GM18499 (cell line): Measurements from ENCODE around the gene PADI1.

ENCODE experiments used
- ATAC-seq: cut with Tn5 transposase; IDR thresholded peaks from one replicate; pipeline ENCODE4 v1.9.1; 2021; ENCODE audit warnings: moderate number of reproducible peaks; ENCODE audit not compliant: insufficient read depth, unreplicated experiment

The PADI1 gene

GRCh38 chr1:17290553-17290952 is 85.6 kb downstream of the PADI1 start:
- no peak for ATAC-seq

GRCh38 chr1:17292299-17293160 is 87.6 kb downstream of the PADI1 start:
- ATAC-seq = no peak

GRCh38 chr1:17293681-17294425 is 88.9 kb downstream of the PADI1 start:
- no peak for ATAC-seq

- ATAC-seq = no peak
Observed at GRCh38 chr1:17295292-17295691, 90.4 kb downstream of the PADI1 start.
